WTC11 (cell line): ENCODE results near the gene FGFBP1. TPM values are rescaled to one million over a fixed set of nuclear protein-coding genes. Genes with fewer than 3 reads are reported as not detected.

ENCODE experiments used
- ATAC-seq: fragments of 200-7000 bp; cut with Tn5 transposase; 2 replicates; pipeline ENCODE4 v1.10.0; 2021; ENCODE audit warnings: mild to moderate bottlenecking, moderate library complexity
- CTCF ChIA-PET: fragments of 300-600 bp; sonication (Branson Sonifier 250); formaldehyde crosslinking; loops from one replicate; lab custom pipeline; 2021; ENCODE audit warnings: antibody characterized with exemption; lab: Charles Lee
- POLR2A ChIA-PET: fragments of 350-600 bp; sonication (Branson Sonifier 250); formaldehyde crosslinking; loops from one replicate; lab custom pipeline; 2021; ENCODE audit warnings: antibody characterized with exemption; lab: Charles Lee
- DNase-seq: peaks from one replicate; pipeline ENCODE4 v3.0.0; 2021; ENCODE audit warnings: low spot score
- H3K27ac Mint-ChIP-seq: 2 replicates; pipeline ENCODE4 v1.8.0; 2021; ENCODE audit warnings: mixed read lengths
- H3K27me3 Mint-ChIP-seq: 2 replicates; pipeline ENCODE4 v1.8.0; 2021; ENCODE audit warnings: low read depth, mild to moderate bottlenecking, moderate library complexity, mixed read lengths
- H3K36me3 Mint-ChIP-seq: 2 replicates; pipeline ENCODE4 v1.8.0; 2021; ENCODE audit warnings: mixed read lengths
- H3K4me1 Mint-ChIP-seq: 2 replicates; pipeline ENCODE4 v1.8.0; 2022; ENCODE audit warnings: mixed read lengths
- H3K4me3 Mint-ChIP-seq: 2 replicates; pipeline ENCODE4 v1.8.0; 2021; ENCODE audit warnings: mild to moderate bottlenecking, moderate library complexity, mixed read lengths
- H3K9me3 Mint-ChIP-seq: 2 replicates; pipeline ENCODE4 v1.8.0; 2021; ENCODE audit warnings: mixed read lengths
- ATF2 ChIP-seq: sonication (generic); formaldehyde crosslinking; IDR thresholded peaks from 2 replicates; pipeline ENCODE4 v1.8.1; 2022; ENCODE audit warnings: low read depth, missing genetic modification reagents, borderline replicate concordance
- E2F5 ChIP-seq: sonication (generic); formaldehyde crosslinking; IDR thresholded peaks from 2 replicates; pipeline ENCODE4 v1.8.1; 2022; ENCODE audit warnings: mild to moderate bottlenecking, moderate library complexity, missing genetic modification reagents
- EMX1 ChIP-seq: fragments of 250-450 bp; sonication (Bioruptor Pico); IDR thresholded peaks from 2 replicates; pipeline ENCODE4 v1.8.0; 2021; ENCODE audit warnings: mild to moderate bottlenecking
- ETV6 ChIP-seq: sonication (generic); formaldehyde crosslinking; IDR thresholded peaks from 2 replicates; pipeline ENCODE4 v1.8.1; 2022; ENCODE audit warnings: mild to moderate bottlenecking, missing genetic modification reagents
- FOXP1 ChIP-seq: sonication (generic); formaldehyde crosslinking; IDR thresholded peaks from 2 replicates; pipeline ENCODE4 v1.8.0; 2022; ENCODE audit warnings: missing genetic modification reagents, mild to moderate bottlenecking, moderate library complexity, borderline replicate concordance
- GRHL2 ChIP-seq: fragments of 250-450 bp; sonication (Bioruptor Pico); IDR thresholded peaks from 2 replicates; pipeline ENCODE4 v1.8.0; 2022; ENCODE audit warnings: mild to moderate bottlenecking, moderate library complexity; ENCODE audit not compliant: insufficient replicate concordance, severe bottlenecking
- GTF2I ChIP-seq: fragments of 250-450 bp; sonication (Bioruptor Pico); conservative IDR thresholded peaks from 2 replicates; pipeline ENCODE4 v1.4.0; 2021; ENCODE audit warnings: mild to moderate bottlenecking
- JAZF1 ChIP-seq: fragments of 250-450 bp; sonication (Bioruptor Pico); IDR thresholded peaks from 2 replicates; pipeline ENCODE4 v1.9.0; 2021; ENCODE audit warnings: moderate library complexity, mild to moderate bottlenecking, inconsistent platforms
- NFATC4 ChIP-seq: fragments of 250-450 bp; sonication (Bioruptor Pico); IDR thresholded peaks from 2 replicates; pipeline ENCODE4 v1.9.0; 2021; ENCODE audit warnings: mild to moderate bottlenecking
- NFYB ChIP-seq: sonication (generic); formaldehyde crosslinking; conservative IDR thresholded peaks from 2 replicates; pipeline ENCODE4 v1.8.0; 2022; ENCODE audit warnings: low read depth, missing genetic modification reagents
- PRRX2 ChIP-seq: fragments of 250-450 bp; sonication (Bioruptor Pico); IDR thresholded peaks from 2 replicates; pipeline ENCODE4 v1.8.0; 2021; ENCODE audit warnings: mild to moderate bottlenecking
- RELA ChIP-seq: sonication (generic); formaldehyde crosslinking; IDR thresholded peaks from 2 replicates; pipeline ENCODE4 v1.8.1; 2022; ENCODE audit warnings: missing genetic modification reagents, mild to moderate bottlenecking, borderline replicate concordance
- SMAD4 ChIP-seq: sonication (generic); formaldehyde crosslinking; IDR thresholded peaks from 2 replicates; pipeline ENCODE4 v1.8.0; 2022; ENCODE audit warnings: mild to moderate bottlenecking, missing genetic modification reagents
- TEAD1 ChIP-seq: sonication (generic); formaldehyde crosslinking; IDR thresholded peaks from 2 replicates; pipeline ENCODE4 v1.8.0; 2022; ENCODE audit warnings: mild to moderate bottlenecking, missing genetic modification reagents
- TEAD4 ChIP-seq: sonication (generic); formaldehyde crosslinking; IDR thresholded peaks from 2 replicates; pipeline ENCODE4 v1.8.0; 2022; ENCODE audit warnings: mild to moderate bottlenecking, missing genetic modification reagents
- ZBTB43 ChIP-seq: sonication (generic); formaldehyde crosslinking; IDR thresholded peaks from 2 replicates; pipeline ENCODE4 v1.8.1; 2023; ENCODE audit warnings: mild to moderate bottlenecking, missing genetic modification reagents
- ZNF263 ChIP-seq: sonication (generic); formaldehyde crosslinking; IDR thresholded peaks from 2 replicates; pipeline ENCODE4 v1.8.1; 2022; ENCODE audit warnings: low read depth, mild to moderate bottlenecking, moderate library complexity, missing genetic modification reagents
- ZNF416 ChIP-seq: fragments of 250-450 bp; sonication (Bioruptor Pico); IDR thresholded peaks from 2 replicates; pipeline ENCODE4 v1.9.0; 2021; ENCODE audit warnings: mild to moderate bottlenecking, inconsistent platforms
- ZNF512 ChIP-seq: sonication (generic); formaldehyde crosslinking; IDR thresholded peaks from 2 replicates; pipeline ENCODE4 v1.8.1; 2022; ENCODE audit warnings: missing genetic modification reagents, borderline replicate concordance
- ZNF671 ChIP-seq: fragments of 250-450 bp; sonication (Bioruptor Pico); IDR thresholded peaks from 2 replicates; pipeline ENCODE4 v1.8.0; 2021; ENCODE audit warnings: mild to moderate bottlenecking
- total RNA-seq: library from RNA; stranded (reverse); gene quantifications from 3 replicates; pipeline ENCODE4 v1.2.3, GENCODE V29; 2021
- TF ChIP-seq, protein P1 (sequence below): sonication (generic); formaldehyde crosslinking; IDR thresholded peaks from 2 replicates; pipeline ENCODE4 v1.8.0; 2022; ENCODE audit warnings: mild to moderate bottlenecking, missing genetic modification reagents
- TF ChIP-seq, protein P2 (sequence below): sonication (generic); formaldehyde crosslinking; conservative IDR thresholded peaks from 2 replicates; pipeline ENCODE4 v1.8.1; 2023; ENCODE audit warnings: mild to moderate bottlenecking, low read depth, missing genetic modification reagents, moderate library complexity
- TF ChIP-seq, protein P3 (sequence below): sonication (generic); formaldehyde crosslinking; IDR thresholded peaks from 2 replicates; pipeline ENCODE4 v1.8.0; 2022; ENCODE audit warnings: mild to moderate bottlenecking, missing genetic modification reagents

Gene FGFBP1
- total RNA-seq, 1 experiment from 2014 or later, result not detected

GRCh38 chr4:15899511-15899910 lies 39.0 kb downstream of the FGFBP1 start:
- CTCF ChIA-PET, result no interaction called here
- H3K4me1 Mint-ChIP-seq, result no peaks in the 10 kb centered on the region
- H3K36me3 Mint-ChIP-seq, result peaks cover 2% of the 10 kb centered on the region

DNA sequence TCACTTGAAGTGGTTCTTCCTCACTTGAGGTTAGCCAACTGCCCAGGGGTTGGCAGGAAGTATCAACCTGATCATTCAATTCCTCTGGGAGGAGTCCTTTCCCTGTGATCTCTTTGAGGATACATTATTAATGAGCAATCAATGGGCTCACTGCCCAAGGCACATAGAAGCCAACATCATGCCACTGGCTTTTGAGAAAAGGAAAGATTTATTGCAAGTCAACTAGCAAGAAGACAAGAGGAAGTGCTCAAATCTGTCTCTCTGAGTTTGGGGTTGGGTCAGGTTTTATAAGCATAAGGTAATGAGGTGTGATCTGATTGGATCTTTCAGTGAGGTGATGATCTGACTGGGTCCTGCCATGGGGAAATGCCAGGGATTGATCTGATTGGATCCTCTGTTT lies 39.6 kb downstream of the FGFBP1 start:
- H3K4me1 Mint-ChIP-seq, result no peaks in the 10 kb centered on the region
- ATAC-seq (no peak), DNase-seq (no peak)
- ChIA-PET CTCF (no interaction called here), POLR2A (no interaction called here)
- H3K36me3 Mint-ChIP-seq, result no peaks in the 10 kb centered on the region
- H3K27ac Mint-ChIP-seq, result no peak overlapping the region
- H3K27me3 Mint-ChIP-seq, result no peaks in the 10 kb centered on the region; the same call in 1 of the 2 replicates
- H3K4me3 Mint-ChIP-seq, result no peak overlapping the region
- H3K9me3 Mint-ChIP-seq, result peaks cover 20% of the 10 kb centered on the region
- no peak for TF ChIP-seq SMAD4 (CRISPR knock-in tag)
- TF ChIP-seq EMX1 (CRISPR knock-in tag), result no peak
- no peak for TF ChIP-seq NFATC4 (CRISPR knock-in tag)
- no peak for TF ChIP-seq TEAD1 (CRISPR knock-in tag)
- no peak for TF ChIP-seq FOXP1 (CRISPR knock-in tag)
- TF ChIP-seq ETV6, result no peak
- TF ChIP-seq PRRX2 (CRISPR knock-in tag), result no peak
- TF ChIP-seq ZNF512 (CRISPR knock-in tag), result no peak
- TF ChIP-seq ZNF416 (CRISPR knock-in tag), result no peak
- TF ChIP-seq, protein P1, sequence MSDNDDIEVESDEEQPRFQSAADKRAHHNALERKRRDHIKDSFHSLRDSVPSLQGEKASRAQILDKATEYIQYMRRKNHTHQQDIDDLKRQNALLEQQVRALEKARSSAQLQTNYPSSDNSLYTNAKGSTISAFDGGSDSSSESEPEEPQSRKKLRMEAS (CRISPR knock-in tag), result no peak
- TF ChIP-seq, protein P2, sequence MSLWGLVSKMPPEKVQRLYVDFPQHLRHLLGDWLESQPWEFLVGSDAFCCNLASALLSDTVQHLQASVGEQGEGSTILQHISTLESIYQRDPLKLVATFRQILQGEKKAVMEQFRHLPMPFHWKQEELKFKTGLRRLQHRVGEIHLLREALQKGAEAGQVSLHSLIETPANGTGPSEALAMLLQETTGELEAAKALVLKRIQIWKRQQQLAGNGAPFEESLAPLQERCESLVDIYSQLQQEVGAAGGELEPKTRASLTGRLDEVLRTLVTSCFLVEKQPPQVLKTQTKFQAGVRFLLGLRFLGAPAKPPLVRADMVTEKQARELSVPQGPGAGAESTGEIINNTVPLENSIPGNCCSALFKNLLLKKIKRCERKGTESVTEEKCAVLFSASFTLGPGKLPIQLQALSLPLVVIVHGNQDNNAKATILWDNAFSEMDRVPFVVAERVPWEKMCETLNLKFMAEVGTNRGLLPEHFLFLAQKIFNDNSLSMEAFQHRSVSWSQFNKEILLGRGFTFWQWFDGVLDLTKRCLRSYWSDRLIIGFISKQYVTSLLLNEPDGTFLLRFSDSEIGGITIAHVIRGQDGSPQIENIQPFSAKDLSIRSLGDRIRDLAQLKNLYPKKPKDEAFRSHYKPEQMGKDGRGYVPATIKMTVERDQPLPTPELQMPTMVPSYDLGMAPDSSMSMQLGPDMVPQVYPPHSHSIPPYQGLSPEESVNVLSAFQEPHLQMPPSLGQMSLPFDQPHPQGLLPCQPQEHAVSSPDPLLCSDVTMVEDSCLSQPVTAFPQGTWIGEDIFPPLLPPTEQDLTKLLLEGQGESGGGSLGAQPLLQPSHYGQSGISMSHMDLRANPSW, result no peak
- TF ChIP-seq JAZF1 (CRISPR knock-in tag), result no peak
- TF ChIP-seq GTF2I (CRISPR knock-in tag), result no peak
- no peak for TF ChIP-seq RELA (CRISPR knock-in tag)

More at GRCh38 chr4:15899511-15899910, 39.0 kb downstream of the FGFBP1 start:
- Mint-ChIP-seq H3K4me3 (no peak overlapping the region), H3K27me3 (no peaks in the 10 kb centered on the region; the same call in 1 of the 2 replicates), H3K9me3 (peaks cover 26% of the 10 kb centered on the region), H3K27ac (no peak overlapping the region)
- POLR2A ChIA-PET, result no interaction called here
- TF ChIP-seq GRHL2 (CRISPR knock-in tag), result no peak
- TF ChIP-seq ZNF671 (CRISPR knock-in tag), result no peak
- no peak for TF ChIP-seq TEAD4 (CRISPR knock-in tag)
- no peak for TF ChIP-seq NFYB
- no peak for TF ChIP-seq ZBTB43 (CRISPR knock-in tag)
- TF ChIP-seq SMAD4 (CRISPR knock-in tag), result no peak
- no peak for TF ChIP-seq ATF2 (CRISPR knock-in tag)
- no peak for TF ChIP-seq ZNF263 (CRISPR knock-in tag)
- no peak for TF ChIP-seq JAZF1 (CRISPR knock-in tag)
- TF ChIP-seq E2F5 (CRISPR knock-in tag), result no peak
- TF ChIP-seq NFATC4 (CRISPR knock-in tag), result no peak
- TF ChIP-seq, protein P3, sequence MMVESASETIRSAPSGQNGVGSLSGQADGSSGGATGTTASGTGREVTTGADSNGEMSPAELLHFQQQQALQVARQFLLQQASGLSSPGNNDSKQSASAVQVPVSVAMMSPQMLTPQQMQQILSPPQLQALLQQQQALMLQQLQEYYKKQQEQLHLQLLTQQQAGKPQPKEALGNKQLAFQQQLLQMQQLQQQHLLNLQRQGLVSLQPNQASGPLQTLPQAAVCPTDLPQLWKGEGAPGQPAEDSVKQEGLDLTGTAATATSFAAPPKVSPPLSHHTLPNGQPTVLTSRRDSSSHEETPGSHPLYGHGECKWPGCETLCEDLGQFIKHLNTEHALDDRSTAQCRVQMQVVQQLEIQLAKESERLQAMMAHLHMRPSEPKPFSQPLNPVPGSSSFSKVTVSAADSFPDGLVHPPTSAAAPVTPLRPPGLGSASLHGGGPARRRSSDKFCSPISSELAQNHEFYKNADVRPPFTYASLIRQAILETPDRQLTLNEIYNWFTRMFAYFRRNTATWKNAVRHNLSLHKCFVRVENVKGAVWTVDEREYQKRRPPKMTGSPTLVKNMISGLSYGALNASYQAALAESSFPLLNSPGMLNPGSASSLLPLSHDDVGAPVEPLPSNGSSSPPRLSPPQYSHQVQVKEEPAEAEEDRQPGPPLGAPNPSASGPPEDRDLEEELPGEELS (CRISPR knock-in tag), result no peak
- ATAC-seq (no peak), DNase-seq (no peak)
